Right cardiac atrium (tissue), 5 donors: ENCODE results near the gene FAM167B. TPM values are rescaled to one million over a fixed set of nuclear protein-coding genes. Genes with fewer than 3 reads are reported as not detected.
A peak's percentile ranks its signal among the peaks of the same experiment; 100 is the strongest.
"Not testable (repeated sequence)": the region's sequence is repeated elsewhere in the genome, so short reads cannot be mapped to it uniquely, and the experiment has no call there.

ENCODE experiments used
- ATAC-seq, 2 donors: fragments of 200-7000 bp; cut with Tn5 transposase; one replicate each; pipeline versions ENCODE4 v1.8.0 to v1.9.1; 2020; ENCODE audit warnings: moderate library complexity in 2 of 2, mild to moderate bottlenecking in 1 of 2
- DNase-seq, 3 donors: peaks; one replicate each; pipeline ENCODE4 v3.0.0-alpha.2; 2020
- H3K27ac ChIP-seq: one replicate; pipeline ENCODE4 v1.5.1; 2013; ENCODE audit warnings: mild to moderate bottlenecking, low read length, control low read depth, moderate library complexity
- H3K27me3 ChIP-seq: one replicate; pipeline ENCODE4 v1.6.1; 2013; ENCODE audit not compliant: control insufficient read depth, insufficient read depth
- H3K4me1 ChIP-seq: one replicate; pipeline ENCODE4 v1.6.1; 2013; ENCODE audit warnings: low read length; ENCODE audit not compliant: control insufficient read depth, insufficient read depth
- H3K4me3 ChIP-seq: one replicate; pipeline ENCODE4 v1.5.1; 2013; ENCODE audit warnings: low read length, control low read depth
- H3K9me3 ChIP-seq: one replicate; pipeline ENCODE4 v1.6.1; 2013; ENCODE audit warnings: low read length; ENCODE audit not compliant: control insufficient read depth
- WGBS: extraction: QIAGEN DNeasy Blood & Tissue Kit; methylation state at CpG from one replicate; pipeline ENCODE4 v1.1.7; 2013; 5-methylcytosine and 5-hydroxymethylcytosine counted together
- intact Hi-C, 4 donors: fragments of 100-400 bp; cut with DNase I; formaldehyde crosslinking; loops; one replicate each; pipeline versions ENCODE4 v1.11.0 to v1.14.0; 2022 to 2023
- polyA plus RNA-seq: library from polyadenylated mRNA; stranded (reverse); fragments of 200-250 nt; gene quantifications from one replicate; pipeline ENCODE4 v1.2.3, GENCODE V29; 2013
- total RNA-seq, 4 donors: library from RNA; stranded (reverse); fragmentation: NEBNext Ultra II Directional; extraction: Animal tissue kit (Norgen Biotek cat#: 25700); gene quantifications; one replicate each; pipeline ENCODE4 v1.2.1, GENCODE V29; 2021
- donor health status: healthy with polysubstance abuse.
- donor health status: DM: no; HTN: yes; CAD: no.
- donor health status: DM: no; HTN: no; CAD: no.
- donor health status: DM: no; HTN: yes; CAD: no; lungs with severe emphysema.
- donor health status: DM: yes; HTN: yes; CAD: no.

FAM167B gene
- total and polyA plus RNA-seq, 5 donors = 2.0 to 6.5 (median 4.0) TPM

DNA sequence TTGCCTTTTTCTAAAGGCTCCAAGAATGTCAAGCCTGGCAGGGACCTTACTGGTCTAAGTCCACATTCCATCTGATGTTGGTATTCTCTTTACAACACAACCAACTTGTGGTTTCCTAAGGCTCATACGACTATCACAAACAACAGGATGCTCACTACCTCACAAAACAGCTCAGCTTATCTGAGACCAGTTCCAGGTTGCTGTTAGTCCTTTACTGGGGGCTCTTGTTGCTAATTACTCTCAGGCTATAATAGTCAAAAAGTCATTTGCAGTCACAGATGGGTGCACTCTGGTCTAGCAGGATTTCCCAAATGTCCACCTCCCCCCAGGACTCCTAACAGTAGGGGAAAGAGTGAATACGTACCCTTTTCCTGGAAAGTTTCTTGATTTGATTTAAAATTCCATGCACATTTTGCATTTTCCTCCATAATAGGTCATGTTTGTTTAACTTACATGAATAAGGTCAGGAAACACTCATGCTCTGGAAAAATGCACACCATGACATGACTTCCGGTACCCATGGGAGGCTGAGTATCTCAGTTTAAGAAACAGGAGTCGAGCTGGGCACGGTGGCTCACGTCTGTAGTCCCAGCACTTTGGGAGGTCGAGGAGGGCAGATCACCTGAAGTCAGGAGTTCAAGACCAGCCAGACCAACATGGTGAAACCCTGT lies 20.0 kb downstream of the FAM167B start:
- Histone ChIP-seq H3K27me3 (no peaks in the 10 kb centered on the region), H3K4me1 (no peaks in the 10 kb centered on the region), H3K27ac (no peak overlapping the region), H3K4me3 (no peak overlapping the region), H3K9me3 (no peaks in the 10 kb centered on the region)
- DNase-seq (no peak), ATAC-seq (peak in 1 of 2 donors; percentile 31)
- intact Hi-C loops = no loop called here
- WGBS = 46% methylated on average over 7 of the region's 7 CpGs

DNA sequence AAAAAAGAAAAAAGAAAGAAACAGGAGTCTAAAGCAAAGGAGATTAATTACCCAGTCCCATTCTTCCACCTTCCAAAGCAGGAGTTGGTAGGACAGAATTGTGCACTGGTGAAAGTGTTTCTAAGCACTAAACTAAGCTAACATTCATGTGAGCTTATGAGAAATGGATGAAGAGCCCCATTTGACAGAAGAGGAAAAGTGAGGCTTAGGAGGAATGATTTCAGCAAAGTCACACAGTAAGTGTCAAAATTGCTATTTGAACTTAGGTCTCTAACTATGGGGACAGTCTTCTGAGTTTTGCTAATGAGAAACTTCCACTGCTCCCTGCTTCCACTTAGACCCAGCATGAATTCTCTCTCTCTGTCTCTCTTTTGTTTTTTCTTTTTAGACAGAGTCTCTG lies 22.7 kb downstream of the FAM167B start:
- no peaks in the 10 kb centered on the region for H3K4me1 ChIP-seq
- no peak for DNase-seq
- H3K27ac ChIP-seq = no peak overlapping the region
- H3K27me3 ChIP-seq = no peaks in the 10 kb centered on the region
- ATAC-seq = no peak
- no peak overlapping the region for H3K4me3 ChIP-seq
- intact Hi-C loops = no loop called here
- no peaks in the 10 kb centered on the region for H3K9me3 ChIP-seq

DNA sequence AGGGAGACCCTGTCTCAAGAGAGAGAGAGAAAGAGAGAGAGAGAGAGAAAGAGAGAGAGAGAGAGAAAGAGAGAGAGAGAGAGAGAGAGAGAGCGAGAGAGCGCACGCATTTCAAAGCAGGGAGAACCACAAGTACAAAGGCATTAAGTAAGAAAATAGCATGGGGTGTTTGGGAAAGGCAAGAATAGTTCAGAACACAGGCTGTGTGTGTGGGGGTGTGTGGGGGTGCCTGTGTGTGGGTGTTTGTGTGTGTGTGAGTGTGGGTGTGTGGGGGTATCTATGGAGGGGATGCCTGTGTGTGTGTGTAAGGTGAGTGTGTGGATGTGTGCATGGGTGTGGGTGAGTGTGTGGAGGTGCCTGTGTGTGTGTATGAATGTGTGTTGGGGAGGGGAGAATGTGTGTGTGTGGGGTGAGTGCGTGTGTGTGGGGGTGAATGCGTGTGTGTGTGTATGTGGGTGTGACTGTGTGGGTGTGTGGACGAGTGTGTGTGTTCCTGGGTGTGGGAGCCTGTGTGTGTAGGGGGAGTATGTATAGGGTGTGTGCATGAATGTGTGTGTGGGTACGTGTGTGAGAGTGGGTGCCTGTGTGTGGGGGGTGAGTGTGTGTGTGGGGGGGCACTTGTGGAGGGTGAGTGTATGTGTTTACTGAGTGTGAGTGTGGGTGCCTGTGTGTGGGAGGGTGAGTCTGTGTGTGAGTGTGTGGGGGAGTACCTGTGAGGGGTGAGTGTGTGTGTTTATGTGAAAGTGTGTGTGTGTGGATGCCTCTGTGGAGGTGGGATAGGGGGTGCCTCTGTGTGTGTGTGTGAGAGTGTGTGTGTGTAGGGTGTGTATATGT lies 25.8 kb downstream of the FAM167B start:
- intact Hi-C loops = no loop called here
- WGBS = 70% methylated on average over 7 of the region's 7 CpGs

DNA sequence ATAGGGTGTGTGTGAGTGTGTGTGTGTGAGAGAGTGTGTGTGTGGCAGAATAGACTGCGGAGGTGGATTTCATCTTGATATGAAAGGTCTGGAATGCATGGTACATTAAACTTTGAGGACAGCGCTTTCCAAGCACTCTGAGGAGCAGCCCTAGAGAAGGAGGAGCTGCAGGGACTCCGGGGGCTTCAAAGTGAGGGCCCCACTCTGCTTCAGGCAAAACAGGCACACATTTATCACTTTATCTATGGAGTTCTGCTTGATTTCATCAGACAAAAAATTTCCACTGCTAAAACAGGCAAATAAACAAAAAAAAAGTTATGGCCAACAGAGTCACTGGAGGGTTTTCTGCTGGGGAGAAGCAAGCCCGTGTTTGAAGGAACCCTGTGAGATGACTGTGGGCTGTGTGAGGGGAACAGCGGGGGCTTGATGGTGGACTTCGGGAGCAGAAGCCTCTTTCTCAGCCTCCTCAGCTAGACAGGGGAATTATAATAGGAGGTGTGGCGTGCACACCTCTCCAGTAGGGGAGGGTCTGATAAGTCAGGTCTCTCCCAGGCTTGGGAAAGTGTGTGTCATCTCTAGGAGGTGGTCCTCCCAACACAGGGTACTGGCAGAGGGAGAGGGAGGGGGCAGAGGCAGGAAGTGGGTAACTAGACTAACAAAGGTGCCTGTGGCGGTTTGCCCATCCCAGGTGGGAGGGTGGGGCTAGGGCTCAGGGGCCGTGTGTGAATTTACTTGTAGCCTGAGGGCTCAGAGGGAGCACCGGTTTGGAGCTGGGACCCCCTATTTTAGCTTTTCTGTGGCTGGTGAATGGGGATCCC lies 26.6 kb downstream of the FAM167B start:
- DNase-seq = peak in 1 of 3 donors; percentile 50
- Histone ChIP-seq H3K9me3 (no peaks in the 10 kb centered on the region), H3K4me3 (no peak overlapping the region), H3K27ac (no peak overlapping the region), H3K4me1 (no peaks in the 10 kb centered on the region), H3K27me3 (no peaks in the 10 kb centered on the region)
- no peak for ATAC-seq
- intact Hi-C loops = no loop called here
- WGBS = 42% methylated on average over 10 of the region's 10 CpGs

More for the DNA sequence above, 25.8 kb downstream of the FAM167B start:
- Histone ChIP-seq H3K9me3 (no peaks in the 10 kb centered on the region), H3K4me1 (no peaks in the 10 kb centered on the region), H3K27me3 (no peaks in the 10 kb centered on the region), H3K27ac (no peak overlapping the region), H3K4me3 (no peak overlapping the region)
- DNase-seq (no peak), ATAC-seq (no peak)

DNA sequence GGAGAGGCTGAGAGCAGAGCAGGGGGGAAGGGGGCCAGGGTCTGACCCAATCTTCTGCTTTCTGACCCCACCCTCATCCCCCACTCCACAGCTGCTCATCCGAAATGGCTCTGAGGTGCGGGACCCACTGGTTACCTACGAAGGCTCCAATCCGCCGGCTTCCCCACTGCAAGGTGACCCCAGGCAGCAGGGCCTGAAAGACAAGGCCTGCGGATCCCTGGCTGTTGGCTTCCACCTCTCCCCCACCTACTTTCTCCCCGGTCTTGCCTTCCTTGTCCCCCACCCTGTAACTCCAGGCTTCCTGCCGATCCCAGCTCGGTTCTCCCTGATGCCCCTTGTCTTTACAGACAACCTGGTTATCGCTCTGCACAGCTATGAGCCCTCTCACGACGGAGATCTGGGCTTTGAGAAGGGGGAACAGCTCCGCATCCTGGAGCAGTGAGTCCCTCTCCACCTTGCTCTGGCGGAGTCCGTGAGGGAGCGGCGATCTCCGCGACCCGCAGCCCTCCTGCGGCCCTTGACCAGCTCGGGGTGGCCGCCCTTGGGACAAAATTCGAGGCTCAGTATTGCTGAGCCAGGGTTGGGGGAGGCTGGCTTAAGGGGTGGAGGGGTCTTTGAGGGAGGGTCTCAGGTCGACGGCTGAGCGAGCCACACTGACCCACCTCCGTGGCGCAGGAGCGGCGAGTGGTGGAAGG lies 27.8 kb downstream of the FAM167B start:
- Histone ChIP-seq H3K4me3 (no peak overlapping the region), H3K27me3 (no peaks in the 10 kb centered on the region), H3K4me1 (no peaks in the 10 kb centered on the region), H3K9me3 (no peaks in the 10 kb centered on the region), H3K27ac (no peak overlapping the region)
- ATAC-seq (peak; percentile 8 to 11), DNase-seq (no peak)
- 66% methylated on average over 31 of the region's 31 CpGs for WGBS
- intact Hi-C loops = no loop called here

DNA sequence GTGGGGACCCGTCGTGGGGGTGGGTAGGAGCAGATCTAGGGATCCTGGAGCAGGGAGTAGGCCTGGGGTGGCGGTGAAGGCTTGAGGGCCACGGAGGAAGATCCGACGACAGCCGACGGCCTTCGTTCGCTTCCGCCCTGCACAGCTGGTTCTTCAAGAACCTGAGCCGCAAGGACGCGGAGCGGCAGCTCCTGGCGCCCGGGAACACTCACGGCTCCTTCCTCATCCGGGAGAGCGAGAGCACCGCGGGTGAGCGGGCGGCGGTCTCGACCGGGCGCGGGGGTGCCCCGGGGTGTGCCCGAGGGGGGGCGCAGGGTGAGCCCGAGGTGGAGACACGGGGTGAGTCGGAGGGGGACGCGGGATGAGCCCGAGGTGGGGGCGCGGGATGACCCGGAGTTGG lies 28.4 kb downstream of the FAM167B start:
- Histone ChIP-seq H3K27me3 (no peaks in the 10 kb centered on the region), H3K27ac (no peak overlapping the region), H3K4me3 (no peak overlapping the region), H3K4me1 (no peaks in the 10 kb centered on the region), H3K9me3 (no peaks in the 10 kb centered on the region)
- ATAC-seq (peak; percentile 34 to 35), DNase-seq (peak in 2 of 3 donors; percentile 52 to 54)
- intact Hi-C loops = no loop called here
- WGBS = 10% methylated on average over 41 of the region's 41 CpGs

DNA sequence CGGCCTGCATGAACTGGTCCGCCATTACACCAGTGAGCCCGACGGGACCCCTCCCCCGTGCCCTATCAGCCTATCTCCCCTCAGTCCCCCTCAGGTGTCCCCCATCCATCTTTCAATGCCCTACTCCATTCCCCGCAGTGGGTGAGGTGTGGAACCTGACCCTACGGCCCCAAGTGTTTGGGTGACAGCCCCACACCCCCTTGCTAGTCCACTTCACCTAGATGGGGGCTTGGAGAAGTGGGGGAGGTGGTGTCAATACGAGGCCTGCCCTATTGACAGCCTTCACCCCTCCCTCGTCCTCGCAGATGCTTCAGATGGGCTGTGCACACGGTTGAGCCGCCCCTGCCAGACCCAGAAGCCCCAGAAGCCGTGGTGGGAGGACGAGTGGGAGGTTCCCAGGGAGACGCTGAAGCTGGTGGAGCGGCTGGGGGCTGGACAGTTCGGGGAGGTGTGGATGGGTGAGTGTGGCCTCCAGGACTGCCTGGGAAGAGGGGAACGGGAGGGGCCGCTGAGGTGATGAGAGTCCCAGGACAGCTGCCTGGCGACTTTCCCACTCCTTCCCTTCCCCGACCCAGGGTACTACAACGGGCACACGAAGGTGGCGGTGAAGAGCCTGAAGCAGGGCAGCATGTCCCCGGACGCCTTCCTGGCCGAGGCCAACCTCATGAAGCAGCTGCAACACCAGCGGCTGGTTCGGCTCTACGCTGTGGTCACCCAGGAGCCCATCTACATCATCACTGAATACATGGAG lies 29.2 kb downstream of the FAM167B start:
- WGBS = 68% methylated on average over 30 of the region's 30 CpGs
- H3K27me3 ChIP-seq = no peaks in the 10 kb centered on the region
- no peaks in the 10 kb centered on the region for H3K4me1 ChIP-seq
- no peaks in the 10 kb centered on the region for H3K9me3 ChIP-seq
- intact Hi-C loops = no loop called here
- no peak overlapping the region for H3K27ac ChIP-seq
- DNase-seq (peak in 1 of 3 donors; percentile 57), ATAC-seq (peak in 1 of 2 donors; percentile 8)
- no peak overlapping the region for H3K4me3 ChIP-seq

DNA sequence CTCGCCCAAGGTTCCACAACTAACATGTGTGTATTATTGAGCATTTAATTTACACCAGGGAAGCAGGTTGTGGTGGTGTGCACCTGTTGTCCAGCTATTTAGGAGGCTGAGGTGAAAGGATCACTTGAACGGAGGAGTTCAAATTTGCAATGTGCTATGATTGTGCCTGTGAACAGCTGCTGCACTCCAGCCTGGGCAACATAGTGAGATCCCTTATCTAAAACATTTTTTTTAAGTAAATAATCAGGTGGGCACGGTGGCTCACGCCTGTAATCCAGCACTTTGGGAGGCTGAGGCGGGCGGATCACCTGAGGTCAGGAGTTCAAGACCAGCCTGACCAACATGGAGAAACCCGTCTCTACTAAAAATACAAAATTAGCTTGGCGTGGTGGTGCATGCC lies 37.8 kb downstream of the FAM167B start:
- intact Hi-C loops, H3K9me3 ChIP-seq, H3K27me3 ChIP-seq, DNase-seq, ATAC-seq, H3K27ac ChIP-seq, H3K4me1 ChIP-seq, H3K4me3 ChIP-seq: not testable (repeated sequence)
- 86% methylated on average over 8 of the region's 8 CpGs for WGBS

DNA sequence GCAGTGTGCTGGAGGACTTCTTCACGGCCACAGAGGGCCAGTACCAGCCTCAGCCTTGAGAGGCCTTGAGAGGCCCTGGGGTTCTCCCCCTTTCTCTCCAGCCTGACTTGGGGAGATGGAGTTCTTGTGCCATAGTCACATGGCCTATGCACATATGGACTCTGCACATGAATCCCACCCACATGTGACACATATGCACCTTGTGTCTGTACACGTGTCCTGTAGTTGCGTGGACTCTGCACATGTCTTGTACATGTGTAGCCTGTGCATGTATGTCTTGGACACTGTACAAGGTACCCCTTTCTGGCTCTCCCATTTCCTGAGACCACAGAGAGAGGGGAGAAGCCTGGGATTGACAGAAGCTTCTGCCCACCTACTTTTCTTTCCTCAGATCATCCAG lies 38.6 kb downstream of the FAM167B start:
- Histone ChIP-seq H3K27ac (no peak overlapping the region), H3K4me3 (no peak overlapping the region), H3K4me1 (no peaks in the 10 kb centered on the region), H3K9me3 (no peaks in the 10 kb centered on the region), H3K27me3 (no peaks in the 10 kb centered on the region)
- no peak for DNase-seq
- peak in 1 of 2 donors; percentile 34 for ATAC-seq
- intact Hi-C loops = no loop called here
- 93% methylated on average over 3 of the region's 3 CpGs for WGBS

DNA sequence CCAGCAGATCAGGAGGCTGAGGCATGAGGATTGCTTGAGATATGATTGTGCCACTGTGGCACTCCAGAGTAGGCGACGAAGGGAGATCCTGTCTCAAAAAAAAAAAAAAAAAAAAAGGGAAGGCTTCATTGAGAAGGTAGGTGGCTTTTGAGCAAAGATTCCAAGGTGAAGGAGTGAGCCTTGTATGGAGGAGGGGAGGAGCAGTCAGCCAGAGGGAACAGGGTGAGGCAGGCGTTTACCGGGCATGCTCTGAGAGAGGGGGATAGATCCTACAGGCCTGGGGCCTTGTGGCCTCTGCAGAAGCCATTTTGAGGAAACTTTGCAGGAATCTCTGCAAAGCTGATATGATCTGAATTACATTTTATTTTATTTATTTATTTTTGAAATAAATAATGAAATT lies 39.7 kb downstream of the FAM167B start:
- DNase-seq = no peak
- Histone ChIP-seq H3K9me3 (no peaks in the 10 kb centered on the region), H3K4me3 (no peak overlapping the region), H3K4me1 (no peaks in the 10 kb centered on the region), H3K27me3 (no peaks in the 10 kb centered on the region), H3K27ac (no peak overlapping the region)
- 94% methylated on average over 4 of the region's 4 CpGs for WGBS
- no peak for ATAC-seq
- intact Hi-C loops = no loop called here
